Activated T-helper 9 cell treated with anti-CD3 and anti-CD28 coated beads, Interleukin-2, amount 50 U/mL, for 16 hours (primary cell): ENCODE data around the gene MYDGF.
"Not testable (repeated sequence)": the region's sequence is repeated elsewhere in the genome, so short reads cannot be mapped to it uniquely, and the experiment has no call there.

ENCODE experiments used
- DNase-seq: peaks from one replicate; pipeline ENCODE4 v3.0.0-alpha.2; 2020; ENCODE audit warnings: low read depth

The MYDGF gene

GRCh38 chr19:4699826-4700692, 29.9 kb upstream of the MYDGF start:
- DNase-seq, result no peak

- no peak for DNase-seq
These were observed 27.2 kb upstream of the MYDGF start for GRCh38 chr19:4697304-4697703.

GRCh38 chr19:4695224-4695731, 25.1 kb upstream of the MYDGF start:
- no peak for DNase-seq

GRCh38 chr19:4694211-4694987, 24.3 kb upstream of the MYDGF start:
- DNase-seq, result no peak

- no peak for DNase-seq
These were observed 23.5 kb upstream of the MYDGF start for GRCh38 chr19:4693471-4694121.

GRCh38 chr19:4693078-4693350, 22.9 kb upstream of the MYDGF start:
- DNase-seq, result no peak

GRCh38 chr19:4692251-4693077, 22.3 kb upstream of the MYDGF start:
- no peak for DNase-seq

GRCh38 chr19:4691373-4691772, 21.2 kb upstream of the MYDGF start:
- DNase-seq, result no peak

- no peak for DNase-seq
These were observed 20.2 kb upstream of the MYDGF start for GRCh38 chr19:4690361-4690760.

GRCh38 chr19:4689403-4689802, 19.3 kb upstream of the MYDGF start:
- no peak for DNase-seq

GRCh38 chr19:4688587-4688986, 18.4 kb upstream of the MYDGF start:
- DNase-seq, result no peak

- no peak for DNase-seq
These were observed 17.3 kb upstream of the MYDGF start for GRCh38 chr19:4687396-4687795.

GRCh38 chr19:4686700-4687099, 16.6 kb upstream of the MYDGF start:
- DNase-seq, result no peak

- no peak for DNase-seq
These were observed 14.4 kb upstream of the MYDGF start for GRCh38 chr19:4684312-4685095.

GRCh38 chr19:4682417-4683200, 12.5 kb upstream of the MYDGF start:
- no peak for DNase-seq

- DNase-seq, result not testable (repeated sequence)
These were observed 9.9 kb upstream of the MYDGF start for GRCh38 chr19:4680021-4680420.

- DNase-seq, result no peak
These were observed 9.0 kb upstream of the MYDGF start for GRCh38 chr19:4678881-4679790.

GRCh38 chr19:4676955-4677731, 7.0 kb upstream of the MYDGF start:
- DNase-seq, result no peak
